Uterus (tissue), 2 donors: Measurements from ENCODE around the gene MUC5B.

Experiments
- CTCF ChIP-seq, 4 experiments: fragments of 200-600 bp in 2 of 4; fragments of 450-650 bp in 2 of 4; sonication (generic) in 2 of 4; IDR thresholded peaks; one replicate each; pipeline ENCODE4 v1.5.1; 2016 to 2019; ENCODE audit warnings: antibody characterized with exemption in 4 of 4, mild to moderate bottlenecking in 2 of 4, moderate library complexity in 1 of 4
- POLR2A ChIP-seq, 2 donors: fragments of 450-650 bp; IDR thresholded peaks; one replicate each; pipeline ENCODE4 v1.6.1; 2016; ENCODE audit warnings: antibody characterized with exemption in 2 of 2, mild to moderate bottlenecking in 1 of 2, moderate library complexity in 1 of 2

- TF ChIP-seq CTCF (IDR thresholded peaks at IDR 0.05): no peak
- TF ChIP-seq POLR2A (IDR thresholded peaks at IDR 0.05): no peak
These were observed 13.7 kb downstream of the MUC5B start for GRCh38 chr11:1236316-1237127.
